Upper lobe of left lung (tissue), 4 donors: ENCODE results near the gene ZNF385B.

Source experiments
- POLR2AphosphoS5 ChIP-seq, 2 donors: sonication (generic); formaldehyde crosslinking; IDR thresholded peaks; one replicate each; pipeline ENCODE4 v1.5.1; 2017; ENCODE audit warnings: antibody characterized with exemption in 2 of 2
- TF ChIP-seq, protein P1 (sequence below), 6 experiments: fragments of 450-650 bp in 4 of 6; fragments of 200-600 bp in 2 of 6; sonication (generic) in 2 of 6; IDR thresholded peaks; one replicate each; pipeline ENCODE4 v1.5.1; 2016 to 2019; ENCODE audit warnings: antibody characterized with exemption in 6 of 6

DNA sequence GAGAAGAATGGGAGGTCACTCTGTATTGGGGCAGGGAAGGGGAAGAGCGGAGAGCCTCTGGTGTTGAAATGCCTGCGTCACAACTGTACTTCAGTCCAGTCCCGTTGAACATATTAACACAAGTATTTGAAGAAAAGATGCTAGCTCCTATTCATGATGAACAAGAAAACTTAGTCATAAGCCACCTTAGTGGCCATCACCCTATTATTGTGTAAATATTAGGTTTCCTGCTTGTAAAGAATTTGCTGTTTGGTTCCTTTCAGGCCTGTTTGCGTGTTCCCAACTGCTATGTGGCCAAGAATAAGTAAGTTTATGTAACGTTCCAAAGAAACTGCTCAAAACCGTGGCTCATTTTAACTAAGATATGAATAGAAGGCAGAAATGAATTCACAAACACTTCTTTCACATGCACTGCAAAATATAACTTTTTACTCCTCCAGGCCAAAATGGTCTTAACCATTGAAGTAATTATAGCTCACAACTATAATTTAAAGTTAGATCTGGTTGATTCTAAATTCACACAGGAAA lies 204.3 kb downstream of the ZNF385B start:
- TF ChIP-seq, protein P1, sequence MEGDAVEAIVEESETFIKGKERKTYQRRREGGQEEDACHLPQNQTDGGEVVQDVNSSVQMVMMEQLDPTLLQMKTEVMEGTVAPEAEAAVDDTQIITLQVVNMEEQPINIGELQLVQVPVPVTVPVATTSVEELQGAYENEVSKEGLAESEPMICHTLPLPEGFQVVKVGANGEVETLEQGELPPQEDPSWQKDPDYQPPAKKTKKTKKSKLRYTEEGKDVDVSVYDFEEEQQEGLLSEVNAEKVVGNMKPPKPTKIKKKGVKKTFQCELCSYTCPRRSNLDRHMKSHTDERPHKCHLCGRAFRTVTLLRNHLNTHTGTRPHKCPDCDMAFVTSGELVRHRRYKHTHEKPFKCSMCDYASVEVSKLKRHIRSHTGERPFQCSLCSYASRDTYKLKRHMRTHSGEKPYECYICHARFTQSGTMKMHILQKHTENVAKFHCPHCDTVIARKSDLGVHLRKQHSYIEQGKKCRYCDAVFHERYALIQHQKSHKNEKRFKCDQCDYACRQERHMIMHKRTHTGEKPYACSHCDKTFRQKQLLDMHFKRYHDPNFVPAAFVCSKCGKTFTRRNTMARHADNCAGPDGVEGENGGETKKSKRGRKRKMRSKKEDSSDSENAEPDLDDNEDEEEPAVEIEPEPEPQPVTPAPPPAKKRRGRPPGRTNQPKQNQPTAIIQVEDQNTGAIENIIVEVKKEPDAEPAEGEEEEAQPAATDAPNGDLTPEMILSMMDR (IDR thresholded peaks at IDR 0.05): no peak
- no peak for TF ChIP-seq POLR2AphosphoS5 (IDR thresholded peaks at IDR 0.05)
